Measurements from ENCODE around the gene MDM4.
"Not testable (repeated sequence)": the region's sequence is repeated elsewhere in the genome, so short reads cannot be mapped to it uniquely, and the experiment has no call there.

The MDM4 gene, protein sequence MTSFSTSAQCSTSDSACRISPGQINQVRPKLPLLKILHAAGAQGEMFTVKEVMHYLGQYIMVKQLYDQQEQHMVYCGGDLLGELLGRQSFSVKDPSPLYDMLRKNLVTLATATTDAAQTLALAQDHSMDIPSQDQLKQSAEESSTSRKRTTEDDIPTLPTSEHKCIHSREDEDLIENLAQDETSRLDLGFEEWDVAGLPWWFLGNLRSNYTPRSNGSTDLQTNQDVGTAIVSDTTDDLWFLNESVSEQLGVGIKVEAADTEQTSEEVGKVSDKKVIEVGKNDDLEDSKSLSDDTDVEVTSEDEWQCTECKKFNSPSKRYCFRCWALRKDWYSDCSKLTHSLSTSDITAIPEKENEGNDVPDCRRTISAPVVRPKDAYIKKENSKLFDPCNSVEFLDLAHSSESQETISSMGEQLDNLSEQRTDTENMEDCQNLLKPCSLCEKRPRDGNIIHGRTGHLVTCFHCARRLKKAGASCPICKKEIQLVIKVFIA

DNA sequence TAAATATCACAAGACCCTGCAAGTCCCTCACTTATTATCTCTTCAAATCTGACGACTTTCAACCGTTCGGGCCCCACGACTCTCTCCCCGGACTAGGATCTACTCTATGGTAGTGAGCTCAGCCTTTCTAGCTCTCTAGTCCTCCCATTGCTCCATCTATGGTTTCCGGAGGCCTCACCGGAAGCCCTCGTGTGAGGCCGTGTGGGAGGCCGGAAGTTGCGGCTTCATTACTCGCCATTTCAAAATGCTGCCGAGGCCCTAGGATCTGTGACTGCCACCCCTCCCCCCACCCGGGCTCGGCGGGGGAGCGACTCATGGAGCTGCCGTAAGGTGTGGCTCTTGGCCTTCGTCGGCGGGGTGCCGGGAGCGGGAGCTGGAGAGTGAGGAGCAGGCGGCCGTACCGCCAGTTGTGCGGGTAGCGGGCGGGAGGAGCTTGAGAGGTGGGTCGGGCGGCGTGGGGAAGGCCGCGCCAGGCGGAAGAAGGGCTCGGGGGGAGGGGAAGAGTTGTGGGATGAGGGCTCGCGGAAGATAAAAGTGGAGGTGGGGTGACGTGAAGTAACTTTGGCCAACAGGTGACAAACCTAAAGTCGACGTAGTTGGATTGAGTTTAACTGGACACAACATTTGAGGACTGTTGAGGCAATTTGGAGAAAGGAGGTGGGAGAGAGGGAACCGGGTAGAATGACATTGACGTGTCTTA is at the start of gene MDM4:
Gene MDM4 (plus strand): TSS at position 227 of the 700 bp plus-strand sequence. CDS start 9,113 bp downstream, outside the sequence.
- peak; percentile 93 for DNase-seq (ENCODE audit: low read depth)

DNA sequence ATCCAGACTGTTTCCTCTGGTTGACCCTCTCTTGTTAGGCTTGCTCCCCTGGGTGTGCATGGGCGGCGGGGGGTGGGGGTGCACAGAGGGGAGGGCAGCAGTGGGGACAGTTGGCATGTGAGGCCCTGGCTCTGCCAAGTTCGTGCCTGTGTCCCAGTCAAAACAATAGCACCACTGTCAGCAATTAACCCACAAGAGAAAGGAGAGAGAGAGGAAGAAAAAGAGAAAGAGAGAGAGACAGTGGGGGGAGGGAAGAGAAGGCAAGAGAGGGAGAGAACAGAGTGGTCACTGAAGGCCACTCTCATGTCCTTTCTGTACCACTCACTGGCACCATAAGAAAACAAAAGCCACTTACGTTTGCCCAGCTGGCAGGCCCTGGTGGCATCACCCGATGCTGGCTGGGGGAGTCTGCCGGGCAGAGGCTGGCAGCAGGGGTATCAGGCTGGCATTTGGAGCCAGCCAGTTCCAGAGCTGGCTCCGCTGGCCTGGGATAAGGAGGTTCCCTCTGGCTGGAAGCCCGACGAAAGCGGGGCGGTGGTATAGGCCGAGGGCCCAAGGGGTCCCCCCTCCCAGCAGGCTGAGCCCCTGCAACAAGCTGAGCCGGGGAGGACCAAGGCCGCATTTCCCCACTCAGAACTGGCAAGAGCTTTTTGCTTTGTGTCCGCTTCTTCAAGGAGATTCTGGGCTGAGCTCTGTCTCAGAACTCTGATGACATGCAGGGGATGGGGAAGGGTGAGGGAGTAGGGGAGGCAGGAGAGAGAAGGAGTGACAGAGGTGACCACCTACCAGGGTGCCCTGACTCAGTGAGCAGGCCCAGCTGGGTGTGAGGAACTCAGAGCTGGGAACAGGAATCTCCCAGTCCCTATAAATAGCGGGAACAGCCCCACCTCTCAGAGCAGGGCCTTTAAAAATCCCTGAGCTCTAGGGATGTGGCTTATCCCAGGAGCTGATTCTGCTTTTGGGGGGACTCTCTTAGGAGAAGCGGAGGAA is 49.5 kb upstream of the MDM4 start:
- no peak for DNase-seq (ENCODE audit: low read depth)

DNA sequence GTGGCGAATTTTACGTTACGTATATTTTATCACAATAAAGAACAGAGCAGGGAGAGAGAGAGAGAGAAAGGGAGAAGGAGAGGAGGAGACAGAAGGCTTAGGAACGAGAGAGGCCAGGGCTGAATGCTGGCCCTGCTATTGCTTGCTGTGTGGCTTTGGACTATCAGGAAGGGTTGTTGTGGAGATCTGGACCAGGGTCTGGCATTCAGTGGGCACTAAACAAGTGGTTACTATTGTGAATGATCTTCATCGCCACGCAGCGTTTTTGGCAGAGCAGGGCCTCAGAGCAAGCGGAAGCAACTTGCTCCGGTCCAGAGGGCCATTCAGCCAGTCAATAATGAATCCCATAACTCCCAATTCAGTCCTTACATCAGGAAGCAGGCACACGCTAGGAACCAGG is 48.0 kb upstream of the MDM4 start:
- DNase-seq (ENCODE audit: low read depth) = no peak

DNA sequence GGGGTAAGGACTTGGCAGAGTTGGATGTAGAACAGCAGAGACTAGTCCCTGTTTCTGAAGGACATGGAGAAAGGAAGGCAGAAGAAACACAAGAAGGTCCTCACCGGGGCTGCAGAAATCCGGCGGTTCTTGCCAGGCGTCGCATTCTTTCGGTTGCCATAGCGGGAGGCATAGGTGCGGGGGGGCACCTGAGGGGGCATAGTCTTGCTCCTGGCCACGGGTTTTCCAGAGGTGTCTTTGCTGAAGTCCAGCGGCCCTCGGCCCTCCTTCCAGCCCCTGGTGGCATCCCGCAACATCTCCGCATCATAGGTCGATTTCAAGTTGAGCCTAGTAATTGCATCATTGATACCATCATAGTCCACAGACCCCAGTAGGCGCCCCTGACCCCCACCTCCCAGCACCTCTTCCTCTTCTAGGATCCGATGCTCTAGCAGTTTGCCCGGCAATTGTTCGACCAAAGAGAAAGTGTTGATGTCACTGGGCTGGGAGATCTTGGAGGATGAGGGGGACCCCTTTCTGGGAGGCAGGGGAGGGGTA is 47.4 kb upstream of the MDM4 start:
- no peak for DNase-seq (ENCODE audit: low read depth)

DNA sequence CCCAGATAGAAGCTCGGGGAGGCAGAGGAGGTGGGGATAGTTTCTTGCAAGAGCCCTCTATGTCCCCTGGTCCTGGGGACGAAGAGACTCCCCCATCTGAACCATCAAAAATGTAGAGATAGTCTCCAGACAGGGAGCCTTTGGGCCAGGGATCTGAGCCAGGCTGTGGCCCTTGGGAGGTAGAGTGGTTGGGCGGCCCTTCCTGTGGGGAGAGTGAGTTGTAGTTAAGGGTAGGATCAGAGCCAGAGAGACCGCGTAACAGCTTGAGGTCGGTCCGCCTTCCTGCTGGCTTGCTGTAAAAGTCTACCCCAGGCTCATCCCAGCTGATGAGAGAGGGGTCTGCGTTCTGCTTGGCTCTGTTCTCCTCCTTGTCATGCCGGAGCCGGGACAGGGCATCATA is 46.9 kb upstream of the MDM4 start:
- no peak for DNase-seq (ENCODE audit: low read depth)

GRCh38 chr1:204471687-204472086 is 44.5 kb upstream of the MDM4 start:
- no peak for DNase-seq (ENCODE audit: low read depth)

DNA sequence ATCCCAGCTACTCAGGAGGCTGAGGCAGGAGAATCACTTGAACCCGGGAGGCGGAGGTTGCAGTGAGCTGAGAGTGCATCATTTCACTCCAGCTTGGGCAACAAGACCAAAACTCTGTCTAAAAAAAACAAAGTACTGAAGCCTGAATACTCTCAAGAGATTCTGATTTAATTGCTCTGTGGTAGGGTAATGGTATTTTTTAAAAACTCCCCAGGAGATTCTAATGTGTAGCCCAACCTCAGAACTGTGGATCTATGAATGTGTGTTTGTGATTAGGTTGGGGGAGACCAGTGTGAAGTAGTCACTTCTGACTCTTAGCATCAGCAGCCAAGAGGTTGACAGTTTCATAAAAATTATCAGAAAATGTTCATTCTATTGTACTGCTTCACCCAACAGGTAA is 43.5 kb upstream of the MDM4 start:
- no peak for DNase-seq (ENCODE audit: low read depth)

DNA sequence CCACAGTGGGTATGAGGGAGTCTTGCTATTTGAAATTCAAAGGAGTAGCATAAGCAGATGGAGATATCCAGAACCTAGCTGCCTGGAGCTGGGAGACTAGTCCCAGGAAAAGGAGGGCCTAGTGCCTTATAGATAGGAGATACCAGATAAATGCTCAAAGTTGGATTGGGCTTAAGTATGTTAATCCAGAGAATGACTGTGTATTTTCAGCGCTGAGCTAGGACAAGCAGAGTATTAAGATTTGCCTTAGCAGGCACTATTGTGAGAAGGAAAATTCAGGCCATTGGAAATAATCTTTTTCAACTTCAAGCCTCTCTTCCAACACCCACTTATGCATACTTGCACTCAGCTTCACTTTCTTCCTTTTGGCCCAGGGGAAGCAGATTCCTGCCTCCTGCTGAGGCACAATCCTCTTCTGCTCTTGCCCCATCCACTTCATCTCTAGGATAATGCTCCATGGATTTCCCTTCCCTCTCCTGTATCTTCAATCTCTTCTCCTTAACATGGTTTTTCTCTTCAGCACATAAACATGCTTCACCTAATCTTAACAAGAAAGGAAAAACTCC is 42.7 kb upstream of the MDM4 start:
- DNase-seq (ENCODE audit: low read depth) = no peak

GRCh38 chr1:204475656-204476432 is 40.4 kb upstream of the MDM4 start:
- DNase-seq (ENCODE audit: low read depth) = no peak

GRCh38 chr1:204476563-204476962 is 39.6 kb upstream of the MDM4 start:
- DNase-seq (ENCODE audit: low read depth) = no peak

GRCh38 chr1:204477036-204477740 is 39.0 kb upstream of the MDM4 start:
- no peak for DNase-seq (ENCODE audit: low read depth)

- no peak for DNase-seq (ENCODE audit: low read depth)
Measured at GRCh38 chr1:204478172-204478899, 37.9 kb upstream of the MDM4 start.

- no peak for DNase-seq (ENCODE audit: low read depth)
Measured at GRCh38 chr1:204478921-204479320, 37.3 kb upstream of the MDM4 start.

- DNase-seq (ENCODE audit: low read depth) = no peak
Measured at GRCh38 chr1:204479387-204480136, 36.6 kb upstream of the MDM4 start.

DNA sequence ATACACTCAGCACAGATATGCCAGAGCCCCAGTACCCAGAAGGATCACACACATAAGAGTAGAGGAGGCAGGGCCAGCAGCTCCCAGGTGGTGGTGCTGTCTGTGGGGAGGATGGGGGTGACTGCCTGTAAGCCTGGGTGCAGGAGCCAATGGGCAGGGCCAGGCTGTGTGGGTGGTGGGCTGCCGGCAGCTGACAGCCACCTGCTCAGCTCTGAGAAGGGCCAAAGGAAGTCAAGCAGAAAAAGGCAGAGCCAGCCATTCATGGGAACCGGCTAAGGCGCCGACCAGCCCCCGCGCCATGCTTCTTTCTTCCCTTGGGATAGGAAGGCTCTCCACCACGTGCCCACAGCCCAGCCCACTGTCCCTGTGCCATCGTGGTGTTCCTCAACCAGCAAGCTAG is 35.7 kb upstream of the MDM4 start:
- DNase-seq (ENCODE audit: low read depth) = no peak

DNA sequence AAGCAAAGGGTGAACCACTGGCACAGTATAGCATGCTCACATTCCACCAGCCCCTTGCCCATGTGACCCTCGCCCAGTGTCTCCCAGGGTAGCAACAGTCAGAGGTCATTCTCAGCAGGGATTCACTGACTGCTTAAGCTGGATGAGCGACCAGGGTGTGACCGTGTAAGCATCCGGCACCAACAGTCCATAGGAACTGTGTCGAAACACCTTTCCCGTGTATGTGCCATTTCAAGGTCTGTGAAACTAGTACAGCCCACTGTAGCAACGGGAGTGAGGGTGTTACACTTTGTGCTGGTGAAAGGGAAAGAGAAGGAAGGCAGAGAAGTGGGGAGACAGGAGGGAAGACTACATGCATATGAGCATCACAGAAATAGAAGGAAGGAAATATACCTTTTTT is 32.4 kb upstream of the MDM4 start:
- DNase-seq (ENCODE audit: low read depth) = no peak

DNA sequence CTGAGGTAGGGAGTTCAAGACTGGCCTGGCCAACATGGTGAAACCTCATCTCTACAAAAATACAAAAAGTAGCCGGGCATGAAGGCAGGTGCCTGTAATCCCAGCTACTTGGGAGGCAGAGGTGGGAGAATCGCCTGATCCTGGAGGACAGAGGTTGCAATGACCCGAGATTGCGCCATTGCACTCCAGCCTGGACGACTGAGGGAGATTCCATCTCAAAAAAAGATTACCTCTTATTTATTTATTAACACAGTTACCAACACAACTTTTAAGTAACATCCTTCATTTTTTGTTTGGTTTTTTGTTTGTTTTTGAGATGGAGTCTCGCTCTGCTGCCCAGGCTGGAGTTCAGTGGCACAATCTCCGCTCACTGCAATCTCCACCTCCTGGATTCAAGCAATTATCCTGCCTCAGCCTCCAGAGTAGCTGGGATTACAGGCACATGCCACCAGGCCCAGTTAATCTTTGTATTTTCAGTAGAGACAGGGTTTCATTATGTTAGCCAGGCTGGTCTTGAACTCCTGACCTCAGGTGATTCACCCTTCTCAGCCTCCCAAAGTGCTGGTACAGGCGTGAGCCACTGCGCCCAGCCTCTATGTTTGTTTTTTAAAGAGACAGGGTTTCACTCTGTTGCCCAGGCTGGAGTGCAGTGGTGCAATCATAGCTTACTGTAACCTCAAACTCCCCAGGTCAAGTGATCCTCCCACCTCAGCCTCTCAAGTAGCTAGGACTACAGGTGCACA is 29.5 kb upstream of the MDM4 start:
- not testable (repeated sequence) for DNase-seq (ENCODE audit: low read depth)

GRCh38 chr1:204487256-204487615 is 29.0 kb upstream of the MDM4 start:
- no peak for DNase-seq (ENCODE audit: low read depth)
